Activated CD8-positive, alpha-beta memory T cell treated with anti-CD3 and anti-CD28 coated beads for 48 hours (primary cell): Measurements from ENCODE around the gene ZNF774.
"Not testable (repeated sequence)": the region's sequence is repeated elsewhere in the genome, so short reads cannot be mapped to it uniquely, and the experiment has no call there.

Experiments
- DNase-seq, 3 experiments: peaks; one replicate each; pipeline ENCODE4 v3.0.0-alpha.2; 2020; ENCODE audit warnings: low read depth in 2 of 3, low spot score in 2 of 3

Gene ZNF774

GRCh38 chr15:90352107-90352893 is at the start of gene ZNF774:
Gene ZNF774, plus strand, starts transcription at chr15:90352284. Its CDS starts 2,377 bp downstream, at chr15:90354661.
- peak; percentile 66 to 80 (median 71) for DNase-seq

- not testable (repeated sequence) for DNase-seq
Observed at GRCh38 chr15:90305355-90305754, 46.7 kb upstream of the ZNF774 start.

DNA sequence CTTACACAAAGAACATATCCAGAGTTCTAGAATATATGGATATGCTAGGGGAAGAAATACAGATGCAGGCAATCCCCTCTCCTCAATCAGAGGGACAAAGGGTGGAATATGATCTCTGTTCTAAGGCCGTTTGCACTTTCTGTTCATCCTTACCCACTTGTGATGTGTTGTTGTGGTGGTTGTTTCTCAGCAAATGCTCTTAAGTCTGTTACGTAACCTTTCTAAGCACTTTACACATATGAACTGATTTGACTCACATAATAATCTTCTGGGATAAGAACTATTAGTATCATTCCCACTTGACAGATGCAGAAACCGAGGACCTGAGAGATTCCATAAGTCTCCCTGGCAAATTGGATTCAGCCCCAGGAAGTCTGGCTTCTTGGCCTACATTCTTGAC is 46.2 kb upstream of the ZNF774 start:
- DNase-seq: no peak

DNA sequence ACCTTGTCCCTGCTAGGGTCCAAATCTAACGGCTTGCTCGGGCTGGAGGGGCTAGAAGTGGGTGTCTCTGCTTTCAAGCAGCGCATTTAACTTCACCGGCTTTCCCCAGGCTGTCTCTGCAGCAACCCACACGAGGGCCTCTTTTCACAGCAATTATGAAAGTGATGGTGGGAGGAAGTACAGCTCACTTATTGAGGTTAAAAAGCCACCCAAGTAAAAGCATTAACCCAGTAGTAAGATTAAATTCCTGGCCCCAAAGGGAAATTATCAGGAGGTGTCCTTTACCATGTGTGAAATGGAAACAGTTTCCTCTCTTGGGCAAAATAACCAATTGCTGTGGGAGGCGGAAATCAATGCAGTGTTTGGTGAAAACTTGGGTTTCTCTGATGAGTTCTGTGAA is 45.5 kb upstream of the ZNF774 start:
- DNase-seq: no peak

GRCh38 chr15:90307661-90308060 is 44.4 kb upstream of the ZNF774 start:
- no peak for DNase-seq

DNA sequence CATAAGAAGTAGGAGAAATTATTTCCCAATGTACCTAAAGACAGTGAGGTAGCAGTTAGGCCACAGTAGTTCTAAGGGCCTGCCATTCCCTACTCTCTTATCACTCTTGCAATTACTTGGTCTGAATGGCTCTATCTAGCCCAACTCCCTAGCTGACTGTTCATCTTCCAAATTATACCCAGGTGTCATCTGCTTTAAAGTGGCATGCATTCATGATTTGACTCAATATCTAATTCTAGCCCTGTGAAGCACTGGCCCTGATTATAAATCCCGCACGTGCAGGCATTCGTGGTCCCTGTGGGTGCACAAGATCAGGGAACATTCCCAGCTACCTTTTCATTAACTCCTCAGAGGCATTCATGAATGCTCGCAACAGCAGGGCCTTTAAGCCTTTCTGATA is 43.1 kb upstream of the ZNF774 start:
- DNase-seq: no peak

DNA sequence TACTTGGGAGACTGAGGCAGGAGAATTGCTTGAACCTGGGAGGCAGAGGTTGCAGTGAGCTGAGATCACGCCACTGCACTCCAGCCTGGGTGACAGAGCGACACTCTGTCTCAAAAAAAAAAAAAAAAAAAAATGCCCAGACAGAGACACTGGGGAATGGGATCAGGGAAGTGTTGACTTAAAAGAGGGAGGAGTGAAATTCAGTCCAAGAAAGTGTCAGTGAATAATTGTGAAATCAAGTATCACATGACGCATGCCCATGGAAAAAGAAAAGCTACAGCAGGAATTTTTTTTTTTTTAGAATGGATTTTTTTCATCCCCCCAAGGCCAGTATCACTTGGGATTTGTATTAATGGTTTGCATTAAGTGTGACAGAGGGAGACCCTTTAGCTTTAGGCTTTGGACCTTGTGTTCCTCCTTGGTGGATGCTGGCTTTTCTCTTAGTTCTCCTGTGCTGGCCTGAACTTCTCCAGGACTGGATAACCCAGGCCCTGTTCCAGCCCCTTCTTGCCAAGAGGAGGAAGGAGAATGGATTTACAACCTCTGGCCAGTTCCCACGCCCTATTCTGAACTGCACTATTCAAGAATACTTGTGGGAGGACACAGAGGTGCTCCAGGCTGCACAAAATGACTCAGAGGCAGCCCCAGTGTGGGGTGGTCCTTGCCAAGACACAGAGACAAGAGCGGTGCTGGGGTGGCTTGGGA is 36.7 kb upstream of the ZNF774 start:
- DNase-seq: no peak

- no peak for DNase-seq
Observed at GRCh38 chr15:90316139-90316538, 35.9 kb upstream of the ZNF774 start.

- DNase-seq: no peak
Observed at GRCh38 chr15:90318591-90318990, 33.5 kb upstream of the ZNF774 start.

- DNase-seq: peak; percentile 25 to 40 (median 30)
Observed at GRCh38 chr15:90320062-90320884, 31.8 kb upstream of the ZNF774 start.

DNA sequence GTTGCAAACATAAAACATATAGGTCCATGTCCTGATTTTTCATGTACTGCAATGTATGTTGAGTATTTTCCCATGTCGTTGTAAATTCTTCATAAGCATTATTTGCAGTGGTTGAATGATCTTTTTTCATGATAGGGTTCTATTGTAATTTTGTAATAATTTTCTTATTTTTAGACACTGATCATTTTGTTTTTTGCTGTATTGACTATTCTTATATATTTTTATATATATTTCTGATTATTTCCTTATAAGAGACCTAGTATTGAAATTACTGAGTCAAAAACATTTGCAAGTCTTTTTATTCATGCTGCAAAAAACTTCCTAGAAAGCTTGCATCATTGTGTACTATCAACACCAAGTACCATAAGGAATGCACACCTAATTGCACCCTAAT is 31.2 kb upstream of the ZNF774 start:
- no peak for DNase-seq

DNA sequence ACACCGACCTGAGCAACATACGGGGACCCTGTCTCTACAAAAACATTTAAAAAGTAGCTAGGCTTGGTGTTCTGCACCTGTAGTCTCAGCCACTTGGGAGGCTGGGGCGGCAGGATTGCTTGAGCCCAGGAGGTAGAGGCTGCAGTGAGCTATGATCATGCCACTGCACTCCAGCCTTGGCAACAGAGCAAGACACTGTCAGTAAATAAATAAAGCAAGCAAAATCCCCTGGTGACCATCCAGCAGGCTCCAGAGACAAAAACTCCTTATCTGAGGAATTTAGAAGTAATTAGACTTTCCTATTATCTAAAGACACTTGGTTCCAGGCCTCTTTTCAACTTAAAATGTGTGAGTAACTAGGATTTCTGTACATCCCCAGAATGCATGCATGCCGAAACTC is 29.5 kb upstream of the ZNF774 start:
- DNase-seq: no peak

- no peak for DNase-seq
Observed at GRCh38 chr15:90325726-90326125, 26.4 kb upstream of the ZNF774 start.

DNA sequence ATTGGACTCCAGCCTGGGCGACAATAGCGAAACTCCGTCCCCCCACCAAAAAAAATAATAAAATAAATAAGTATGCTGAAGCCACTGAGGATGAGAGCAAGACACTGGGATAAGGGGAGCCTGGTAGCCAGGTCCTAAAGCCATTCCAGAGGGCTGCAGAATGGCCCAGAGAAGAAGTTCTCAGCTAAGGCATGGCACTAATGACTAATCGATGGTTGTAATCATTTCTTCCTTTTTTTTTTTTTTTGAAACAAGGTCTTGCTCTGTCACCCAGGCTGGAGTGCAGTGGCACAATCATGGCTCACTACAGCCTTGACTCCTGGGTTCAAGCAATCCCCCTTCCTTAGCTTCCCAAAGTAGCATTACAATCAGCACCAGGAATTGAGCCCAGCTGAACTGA is 25.6 kb upstream of the ZNF774 start:
- DNase-seq: no peak

- DNase-seq: no peak
Observed at GRCh38 chr15:90327311-90327710, 24.8 kb upstream of the ZNF774 start.

DNA sequence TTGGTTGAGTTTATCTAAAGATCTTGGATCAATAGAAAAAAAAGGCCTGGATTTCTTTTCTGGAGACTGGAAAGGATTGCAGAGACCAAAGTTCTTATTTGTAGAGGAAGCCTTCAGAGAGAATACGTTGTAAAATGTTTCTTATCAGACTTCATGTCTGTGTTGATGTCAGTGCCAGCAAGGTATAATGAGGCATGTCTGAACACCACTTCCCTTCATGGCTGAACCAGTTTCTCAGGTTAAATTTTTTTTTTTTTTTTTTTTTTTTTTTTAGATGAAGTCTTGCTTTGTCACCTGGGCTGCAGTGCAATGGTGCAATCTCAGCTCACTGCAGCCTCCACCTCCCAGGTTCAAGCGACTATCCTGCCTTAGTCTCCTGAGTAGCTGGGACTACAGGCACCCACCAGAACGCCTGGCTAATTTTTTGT is 17.8 kb upstream of the ZNF774 start:
- no peak for DNase-seq

- DNase-seq: no peak
Observed at GRCh38 chr15:90336705-90337141, 15.4 kb upstream of the ZNF774 start.

- no peak for DNase-seq
Observed at GRCh38 chr15:90337256-90337655, 14.8 kb upstream of the ZNF774 start.

DNA sequence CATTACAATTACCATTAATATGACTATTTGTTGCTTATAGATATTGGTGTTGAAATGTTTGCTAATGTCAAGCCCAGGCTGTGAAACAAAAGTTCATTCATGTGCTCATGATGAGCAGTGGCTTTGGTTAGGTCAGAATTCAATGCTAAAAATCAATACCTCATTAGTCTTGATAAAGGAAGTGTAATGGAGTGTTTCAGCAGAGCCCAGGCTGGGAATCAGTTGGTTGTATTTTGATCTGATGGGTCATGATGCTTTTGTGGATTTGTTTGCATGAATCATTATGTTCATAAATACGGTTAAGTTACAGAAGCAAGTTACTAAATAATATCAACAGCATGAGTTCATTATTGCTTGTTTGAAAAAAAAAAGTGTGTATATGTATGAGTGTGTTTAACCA is 13.6 kb upstream of the ZNF774 start:
- no peak for DNase-seq

- DNase-seq: no peak
Observed at GRCh38 chr15:90340345-90340744, 11.7 kb upstream of the ZNF774 start.

DNA sequence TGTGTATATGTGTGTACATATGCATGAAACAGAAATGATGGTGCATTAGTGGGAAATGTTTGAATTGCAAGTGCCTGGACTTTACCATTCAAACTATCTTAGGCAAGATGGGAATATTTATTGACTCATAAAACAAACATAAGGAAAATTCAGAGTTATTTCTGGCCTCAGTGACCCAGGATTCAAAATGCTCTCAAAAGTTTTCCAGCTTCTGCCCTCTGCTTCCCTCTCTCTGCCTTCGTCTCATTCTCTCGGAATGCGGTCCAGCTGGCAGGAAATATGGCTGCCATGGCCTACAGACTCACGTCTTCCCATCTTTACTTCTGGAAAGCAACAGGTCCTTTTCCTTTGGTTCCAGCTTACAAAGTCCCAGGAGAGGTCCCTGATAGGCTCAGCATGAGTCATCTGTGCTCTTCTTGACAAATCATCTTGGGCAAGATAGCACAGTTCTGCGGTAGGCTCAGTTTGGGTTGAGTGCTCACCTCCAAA is 8.7 kb upstream of the ZNF774 start:
- no peak for DNase-seq
